ENCODE measurements around the gene DFFA.
A peak's percentile ranks its signal among the peaks of the same experiment; 100 is the strongest.

DNA sequence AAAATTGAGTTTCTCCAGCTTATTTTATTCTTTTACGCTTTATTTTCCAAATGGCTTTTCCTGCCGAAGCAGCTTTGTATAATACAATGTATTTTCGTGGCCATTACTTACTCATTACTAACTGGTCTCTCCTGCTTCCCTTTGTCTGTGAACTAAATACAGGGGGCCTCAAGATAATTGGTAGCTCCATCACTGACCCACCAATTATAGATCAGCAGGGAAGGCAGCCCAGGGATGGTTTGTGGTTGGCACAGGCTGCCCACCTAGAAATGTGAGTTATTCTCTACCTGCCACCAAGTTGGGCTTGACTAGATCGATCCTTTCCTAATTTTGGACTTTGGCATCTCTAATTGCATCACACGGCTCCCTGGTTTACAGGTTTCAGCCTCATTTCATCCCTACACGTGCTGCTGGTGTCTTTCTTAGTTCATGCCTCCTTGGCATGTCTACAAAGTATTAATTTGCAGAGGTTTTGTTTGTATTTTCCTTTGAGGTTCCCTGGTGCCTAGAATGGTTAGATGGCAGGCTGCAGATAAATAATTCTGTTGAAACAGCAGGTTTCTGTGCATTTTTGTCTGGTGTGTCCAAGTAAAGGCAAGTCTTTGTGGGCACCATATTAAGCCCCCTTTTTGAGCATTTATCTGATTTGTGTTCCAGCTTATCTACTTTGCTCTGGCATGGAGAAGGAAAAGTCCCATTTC lies 37.6 kb upstream of the DFFA start:
- TF ChIP-seq, protein P1, sequence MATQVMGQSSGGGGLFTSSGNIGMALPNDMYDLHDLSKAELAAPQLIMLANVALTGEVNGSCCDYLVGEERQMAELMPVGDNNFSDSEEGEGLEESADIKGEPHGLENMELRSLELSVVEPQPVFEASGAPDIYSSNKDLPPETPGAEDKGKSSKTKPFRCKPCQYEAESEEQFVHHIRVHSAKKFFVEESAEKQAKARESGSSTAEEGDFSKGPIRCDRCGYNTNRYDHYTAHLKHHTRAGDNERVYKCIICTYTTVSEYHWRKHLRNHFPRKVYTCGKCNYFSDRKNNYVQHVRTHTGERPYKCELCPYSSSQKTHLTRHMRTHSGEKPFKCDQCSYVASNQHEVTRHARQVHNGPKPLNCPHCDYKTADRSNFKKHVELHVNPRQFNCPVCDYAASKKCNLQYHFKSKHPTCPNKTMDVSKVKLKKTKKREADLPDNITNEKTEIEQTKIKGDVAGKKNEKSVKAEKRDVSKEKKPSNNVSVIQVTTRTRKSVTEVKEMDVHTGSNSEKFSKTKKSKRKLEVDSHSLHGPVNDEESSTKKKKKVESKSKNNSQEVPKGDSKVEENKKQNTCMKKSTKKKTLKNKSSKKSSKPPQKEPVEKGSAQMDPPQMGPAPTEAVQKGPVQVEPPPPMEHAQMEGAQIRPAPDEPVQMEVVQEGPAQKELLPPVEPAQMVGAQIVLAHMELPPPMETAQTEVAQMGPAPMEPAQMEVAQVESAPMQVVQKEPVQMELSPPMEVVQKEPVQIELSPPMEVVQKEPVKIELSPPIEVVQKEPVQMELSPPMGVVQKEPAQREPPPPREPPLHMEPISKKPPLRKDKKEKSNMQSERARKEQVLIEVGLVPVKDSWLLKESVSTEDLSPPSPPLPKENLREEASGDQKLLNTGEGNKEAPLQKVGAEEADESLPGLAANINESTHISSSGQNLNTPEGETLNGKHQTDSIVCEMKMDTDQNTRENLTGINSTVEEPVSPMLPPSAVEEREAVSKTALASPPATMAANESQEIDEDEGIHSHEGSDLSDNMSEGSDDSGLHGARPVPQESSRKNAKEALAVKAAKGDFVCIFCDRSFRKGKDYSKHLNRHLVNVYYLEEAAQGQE (IDR thresholded peaks at IDR 0.05): peak; percentile 22
- no peak for TF ChIP-seq EGR1 (IDR thresholded peaks at IDR 0.05; ENCODE audit: low read depth in 2 of 2)
- TF ChIP-seq, protein P2, sequence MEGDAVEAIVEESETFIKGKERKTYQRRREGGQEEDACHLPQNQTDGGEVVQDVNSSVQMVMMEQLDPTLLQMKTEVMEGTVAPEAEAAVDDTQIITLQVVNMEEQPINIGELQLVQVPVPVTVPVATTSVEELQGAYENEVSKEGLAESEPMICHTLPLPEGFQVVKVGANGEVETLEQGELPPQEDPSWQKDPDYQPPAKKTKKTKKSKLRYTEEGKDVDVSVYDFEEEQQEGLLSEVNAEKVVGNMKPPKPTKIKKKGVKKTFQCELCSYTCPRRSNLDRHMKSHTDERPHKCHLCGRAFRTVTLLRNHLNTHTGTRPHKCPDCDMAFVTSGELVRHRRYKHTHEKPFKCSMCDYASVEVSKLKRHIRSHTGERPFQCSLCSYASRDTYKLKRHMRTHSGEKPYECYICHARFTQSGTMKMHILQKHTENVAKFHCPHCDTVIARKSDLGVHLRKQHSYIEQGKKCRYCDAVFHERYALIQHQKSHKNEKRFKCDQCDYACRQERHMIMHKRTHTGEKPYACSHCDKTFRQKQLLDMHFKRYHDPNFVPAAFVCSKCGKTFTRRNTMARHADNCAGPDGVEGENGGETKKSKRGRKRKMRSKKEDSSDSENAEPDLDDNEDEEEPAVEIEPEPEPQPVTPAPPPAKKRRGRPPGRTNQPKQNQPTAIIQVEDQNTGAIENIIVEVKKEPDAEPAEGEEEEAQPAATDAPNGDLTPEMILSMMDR (IDR thresholded peaks at IDR 0.05; ENCODE audit: low read depth, low read length, missing input control): no peak
- TF ChIP-seq RAD21 (IDR thresholded peaks at IDR 0.05): peak; percentile 42 to 52
- TF ChIP-seq SP1 (IDR thresholded peaks at IDR 0.05): peak; percentile 52
